ENCODE results near the gene ZFP92.
"Not testable (repeated sequence)": the region's sequence is repeated elsewhere in the genome, so short reads cannot be mapped to it uniquely, and the experiment has no call there.

The ZFP92 gene

DNA sequence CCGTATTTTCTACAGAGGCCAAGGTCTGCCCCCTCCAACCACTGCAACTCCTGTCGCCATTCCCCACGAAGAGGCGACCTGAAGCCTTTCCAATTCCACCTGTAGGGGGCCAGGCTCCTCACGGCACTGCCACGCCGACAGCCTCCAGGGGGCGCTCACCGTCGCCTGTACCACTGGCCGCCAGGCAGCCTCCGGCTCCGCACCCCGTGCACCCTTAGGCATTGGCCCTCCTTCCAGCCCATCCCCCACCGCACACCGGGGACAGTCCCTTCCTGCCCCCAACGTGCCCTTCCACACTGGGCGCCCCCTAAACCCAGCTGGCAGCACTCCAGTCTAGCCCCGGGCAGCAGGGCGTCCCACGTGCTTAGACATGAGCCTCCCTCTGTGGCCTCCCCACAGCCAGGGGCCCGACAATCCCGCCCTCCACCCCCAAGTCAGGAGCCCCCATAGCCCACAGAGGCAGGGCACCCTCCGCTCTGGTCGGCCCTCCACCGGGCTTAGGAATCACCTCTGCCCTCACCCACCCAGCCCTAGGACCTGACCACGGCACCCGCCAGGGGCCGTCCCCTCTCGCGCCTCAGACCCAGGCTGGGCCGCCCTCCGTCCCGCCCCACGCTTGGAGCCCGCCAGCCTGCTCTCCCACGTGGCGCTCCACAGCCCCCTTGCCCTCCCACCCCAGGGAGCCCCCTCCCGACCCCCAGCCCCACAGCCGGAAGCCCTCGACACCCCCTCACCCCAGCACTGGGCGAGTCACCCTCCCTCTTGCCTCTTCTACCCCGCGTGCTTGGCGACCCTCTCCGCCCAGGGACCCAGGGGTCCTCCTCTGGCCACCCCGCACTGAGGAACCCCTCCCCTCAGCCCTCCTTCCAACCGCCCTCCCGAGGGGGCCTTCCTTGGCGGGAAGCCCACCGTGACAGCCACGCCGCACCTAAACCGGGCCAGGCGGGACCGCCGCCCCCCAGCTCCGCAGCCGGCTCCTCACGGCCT, 10.8 kb upstream of the ZFP92 start:
- no peaks in the 10 kb centered on the region for H3K9me3 ChIP-seq
- TF ChIP-seq, protein P1, sequence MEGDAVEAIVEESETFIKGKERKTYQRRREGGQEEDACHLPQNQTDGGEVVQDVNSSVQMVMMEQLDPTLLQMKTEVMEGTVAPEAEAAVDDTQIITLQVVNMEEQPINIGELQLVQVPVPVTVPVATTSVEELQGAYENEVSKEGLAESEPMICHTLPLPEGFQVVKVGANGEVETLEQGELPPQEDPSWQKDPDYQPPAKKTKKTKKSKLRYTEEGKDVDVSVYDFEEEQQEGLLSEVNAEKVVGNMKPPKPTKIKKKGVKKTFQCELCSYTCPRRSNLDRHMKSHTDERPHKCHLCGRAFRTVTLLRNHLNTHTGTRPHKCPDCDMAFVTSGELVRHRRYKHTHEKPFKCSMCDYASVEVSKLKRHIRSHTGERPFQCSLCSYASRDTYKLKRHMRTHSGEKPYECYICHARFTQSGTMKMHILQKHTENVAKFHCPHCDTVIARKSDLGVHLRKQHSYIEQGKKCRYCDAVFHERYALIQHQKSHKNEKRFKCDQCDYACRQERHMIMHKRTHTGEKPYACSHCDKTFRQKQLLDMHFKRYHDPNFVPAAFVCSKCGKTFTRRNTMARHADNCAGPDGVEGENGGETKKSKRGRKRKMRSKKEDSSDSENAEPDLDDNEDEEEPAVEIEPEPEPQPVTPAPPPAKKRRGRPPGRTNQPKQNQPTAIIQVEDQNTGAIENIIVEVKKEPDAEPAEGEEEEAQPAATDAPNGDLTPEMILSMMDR (IDR thresholded peaks at IDR 0.05) = peak; percentile 39 to 40
- no peak overlapping the region for H3K27ac ChIP-seq
- no peaks in the 10 kb centered on the region for H3K36me3 ChIP-seq
- no peak for DNase-seq
- peaks cover 0 to 16% of the 10 kb centered on the region in 2 donors for H3K27me3 ChIP-seq
- H3K4me3 ChIP-seq = no peak overlapping the region
- no peaks in the 10 kb centered on the region for H3K4me1 ChIP-seq
- intact Hi-C loops (cut with DNase I; ENCODE audit: low total_unique reads) = no loop called here

DNA sequence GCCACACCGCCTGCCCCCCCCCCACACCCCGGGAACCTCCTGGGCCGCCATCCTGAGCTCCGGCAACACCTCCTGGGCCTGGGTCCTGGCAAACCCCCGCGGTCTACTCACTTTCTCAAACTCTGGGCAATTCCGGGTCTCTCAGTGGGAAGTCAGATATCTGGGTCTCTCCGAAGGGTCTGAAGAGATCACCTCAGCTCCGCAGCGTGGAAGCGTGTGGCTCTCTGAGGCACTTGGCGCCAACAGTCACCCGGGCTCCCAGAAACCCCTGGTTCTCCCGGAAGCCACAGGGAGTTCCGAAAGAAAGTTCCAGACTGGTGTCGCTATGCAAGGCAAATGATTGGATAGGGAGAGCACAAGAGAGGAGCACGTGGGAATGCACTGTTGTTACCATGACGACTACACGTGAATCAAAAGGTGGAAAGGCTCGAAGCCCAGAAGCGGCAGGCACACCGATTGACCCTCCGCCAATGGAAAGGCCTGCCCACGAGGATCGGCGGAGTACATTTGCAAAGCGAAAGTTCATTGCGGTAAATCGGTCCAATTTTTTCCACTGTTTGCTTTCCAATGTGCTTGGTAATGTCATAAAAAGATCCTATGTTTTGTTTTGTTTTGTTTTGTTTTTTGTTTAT, 10.0 kb upstream of the ZFP92 start, which contains the start of gene PNMA6E:
Gene PNMA6E, minus strand, starts transcription at position 218 of the 632 bp plus-strand sequence. CDS start 2,501 bp downstream, outside the sequence.
- H3K9me3 ChIP-seq = no peaks in the 10 kb centered on the region
- peaks cover 0 to 15% of the 10 kb centered on the region in 2 donors for H3K27me3 ChIP-seq
- no peak within 1 kb of the TSS for H3K4me3 ChIP-seq
- no peaks in the 10 kb centered on the region for H3K36me3 ChIP-seq
- H3K27ac ChIP-seq = no peak within 1 kb of the TSS
- intact Hi-C loops (cut with DNase I; ENCODE audit: low total_unique reads) = no loop called here
- DNase-seq = no peak
- no peaks in the 10 kb centered on the region for H3K4me1 ChIP-seq
- TF ChIP-seq, protein P1 (IDR thresholded peaks at IDR 0.05) = no peak

DNA sequence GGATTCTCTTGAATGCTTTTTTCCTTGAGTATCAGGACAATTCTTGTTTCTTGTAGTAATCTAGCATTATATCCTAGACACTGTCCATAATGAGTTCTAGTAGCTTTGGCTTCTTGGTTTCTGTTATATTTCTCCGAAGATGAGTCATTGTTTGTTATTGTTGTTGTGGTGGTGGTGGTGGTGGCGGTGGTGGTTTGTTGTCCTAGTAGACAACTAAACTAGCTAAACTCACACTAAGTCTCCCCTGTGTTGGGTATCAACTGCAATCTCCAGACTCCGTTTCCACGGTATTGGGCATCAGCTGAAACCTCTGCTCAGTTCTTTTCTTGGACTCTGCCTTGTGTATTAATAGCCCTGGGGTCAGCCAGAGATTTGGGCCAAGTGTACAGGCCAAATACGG, 6.9 kb upstream of the ZFP92 start:
- H3K4me3 ChIP-seq; H3K27me3 ChIP-seq; H3K9me3 ChIP-seq; H3K4me1 ChIP-seq; DNase-seq; H3K36me3 ChIP-seq; intact Hi-C loops (cut with DNase I; ENCODE audit: low total_unique reads); H3K27ac ChIP-seq: not testable (repeated sequence)

DNA sequence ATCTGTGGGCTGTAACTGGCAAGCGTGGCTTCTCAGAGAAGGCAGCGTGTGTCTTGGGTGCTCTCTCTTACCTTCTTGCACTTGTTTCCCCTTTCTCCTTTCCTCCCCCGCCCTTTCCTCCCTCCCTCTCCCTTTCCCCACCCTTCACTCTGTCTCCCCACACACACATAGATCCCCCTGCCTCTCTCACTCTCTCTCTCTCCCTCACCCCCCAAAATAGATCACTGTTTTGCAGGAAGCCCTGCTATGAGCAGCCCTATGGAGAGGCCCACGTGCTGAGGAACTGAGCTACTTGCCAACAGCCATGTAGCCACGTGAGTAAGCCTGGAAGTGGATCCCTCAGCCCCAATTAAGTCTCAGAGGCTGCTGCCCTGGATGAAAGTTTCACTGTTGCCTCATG, 5.8 kb upstream of the ZFP92 start:
- peaks cover 0 to under 1% of the 10 kb centered on the region in 2 donors for H3K27me3 ChIP-seq
- peak in 1 of 2 donors; percentile 5 for DNase-seq
- H3K4me3 ChIP-seq = no peak overlapping the region
- TF ChIP-seq, protein P1 (IDR thresholded peaks at IDR 0.05) = no peak
- no peaks in the 10 kb centered on the region for H3K4me1 ChIP-seq
- H3K27ac ChIP-seq = no peak overlapping the region
- intact Hi-C loops (cut with DNase I; ENCODE audit: low total_unique reads) = no loop called here
- no peaks in the 10 kb centered on the region for H3K36me3 ChIP-seq
- no peaks in the 10 kb centered on the region for H3K9me3 ChIP-seq

DNA sequence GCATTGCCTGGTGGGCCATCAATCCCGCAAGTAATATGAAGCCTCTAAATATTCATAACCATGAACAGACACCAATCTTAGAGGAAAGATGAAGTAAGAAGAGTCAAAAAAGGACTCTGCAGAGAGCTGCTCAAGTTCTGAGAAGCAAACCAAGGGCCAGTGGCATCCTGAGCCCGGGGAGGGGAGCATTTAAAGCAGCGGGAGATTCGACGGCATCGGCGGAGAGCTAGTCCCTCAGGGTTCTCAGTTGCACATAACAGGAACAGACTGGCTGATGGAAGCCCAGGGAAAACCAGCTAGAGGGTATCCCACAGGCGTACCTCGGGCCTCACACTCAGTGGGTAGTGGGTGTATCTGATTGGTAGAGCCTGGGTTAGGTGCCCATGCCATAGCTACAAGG, 5.3 kb upstream of the ZFP92 start:
- H3K27ac ChIP-seq = no peak overlapping the region

More for the DNA sequence above, 5.3 kb upstream of the ZFP92 start:
- Histone ChIP-seq H3K4me3 (no peak overlapping the region), H3K9me3 (no peaks in the 10 kb centered on the region), H3K4me1 (peaks cover 0 to under 1% (median under 1%) of the 10 kb centered on the region in 4 donors), H3K36me3 (no peaks in the 10 kb centered on the region), H3K27me3 (no peaks in the 10 kb centered on the region)
- TF ChIP-seq, protein P1 (IDR thresholded peaks at IDR 0.05) = no peak
- no peak for DNase-seq
- intact Hi-C loops (cut with DNase I; ENCODE audit: low total_unique reads) = no loop called here

Measured in tibial artery (tissue), 4 donors.